Calu3 (cell line): ENCODE data around the gene SEMA5A. TPM values are rescaled to one million over a fixed set of nuclear protein-coding genes. Genes with fewer than 3 reads are reported as not detected.

ENCODE experiments used
- BruUV-seq: library from RNA; stranded (reverse); fragments of 400-500 nt; replicated peaks from 2 replicates; lab custom pipeline; 2021; lab: Mats Ljungman, UMichigan
- CTCF ChIA-PET: fragments of 300-600 bp; sonication (Branson Sonifier 250); formaldehyde crosslinking; loops from one replicate; lab custom pipeline; 2022; ENCODE audit warnings: antibody characterized with exemption; lab: Charles Lee
- DNase-seq: peaks from one replicate; pipeline ENCODE4 v3.0.0; 2022
- H3K27ac Mint-ChIP-seq: one replicate; pipeline ENCODE4 v1.8.0; 2022; ENCODE audit warnings: mixed read lengths; ENCODE audit not compliant: unreplicated experiment
- H3K27me3 Mint-ChIP-seq: one replicate; pipeline ENCODE4 v1.8.0; 2022; ENCODE audit warnings: mixed read lengths; ENCODE audit not compliant: unreplicated experiment
- H3K36me3 Mint-ChIP-seq: one replicate; pipeline ENCODE4 v1.8.0; 2022; ENCODE audit warnings: mild to moderate bottlenecking, moderate library complexity, mixed read lengths; ENCODE audit not compliant: insufficient read depth, unreplicated experiment
- H3K4me1 Mint-ChIP-seq: one replicate; pipeline ENCODE4 v1.8.0; 2022; ENCODE audit warnings: mild to moderate bottlenecking, low read depth, mixed read lengths; ENCODE audit not compliant: unreplicated experiment
- H3K4me3 Mint-ChIP-seq: one replicate; pipeline ENCODE4 v1.8.0; 2022; ENCODE audit warnings: mild to moderate bottlenecking, low read depth, moderate library complexity, mixed read lengths; ENCODE audit not compliant: unreplicated experiment
- H3K9me3 Mint-ChIP-seq: one replicate; pipeline ENCODE4 v1.8.0; 2022; ENCODE audit warnings: low read depth, mixed read lengths; ENCODE audit not compliant: unreplicated experiment
- intact Hi-C: fragments of 100-400 bp; cut with micrococcal nuclease; formaldehyde crosslinking; loops from one replicate; pipeline ENCODE4 v1.10.0; 2022; ENCODE audit not compliant: unreplicated experiment
- total RNA-seq: library from RNA; stranded (reverse); gene quantifications from 2 replicates; pipeline ENCODE4 v1.2.3, GENCODE V29; 2022
- TF ChIP-seq, protein P1 (sequence below): fragments of 200-600 bp; IDR thresholded peaks from one replicate; pipeline ENCODE4 v1.8.0; 2022; ENCODE audit warnings: antibody characterized with exemption; ENCODE audit not compliant: unreplicated experiment

Gene SEMA5A
- total RNA-seq, 1 experiment from 2014 or later, result 0.52 TPM

DNA sequence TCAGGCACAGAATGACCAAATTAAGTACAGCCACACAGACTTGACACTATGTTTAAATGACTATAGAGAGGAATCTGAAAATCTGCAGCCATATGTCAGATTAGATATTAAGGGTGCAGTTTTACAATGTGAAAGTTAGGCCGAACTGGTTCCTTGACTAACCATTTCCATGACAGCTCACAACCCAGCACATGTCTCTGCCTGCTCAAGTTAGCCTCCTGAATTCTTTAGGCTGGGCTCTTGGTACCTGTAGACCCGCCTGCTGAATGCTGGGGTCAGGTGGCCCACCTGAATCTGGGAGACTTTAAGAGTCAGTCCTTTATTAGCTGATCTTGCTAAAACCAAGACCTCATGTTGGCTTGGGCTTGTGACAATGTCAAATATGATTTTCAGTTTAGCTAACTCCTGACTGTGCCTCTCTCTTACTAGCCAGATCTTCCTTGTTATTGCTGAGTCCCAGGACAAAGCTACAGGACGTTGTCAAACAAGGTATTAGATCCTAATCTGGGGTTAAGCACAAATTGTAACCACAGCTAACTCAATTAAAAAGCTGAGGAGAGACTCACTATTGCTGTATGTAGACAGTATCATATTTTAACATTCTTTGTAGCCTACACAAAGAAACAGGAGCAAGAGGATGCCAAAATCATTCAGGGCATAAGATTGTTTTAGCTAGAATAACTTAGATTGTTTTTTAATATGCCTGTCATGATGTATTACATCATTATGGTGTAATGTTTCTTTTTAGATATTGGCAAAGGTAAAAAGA lies 490.9 kb downstream of the SEMA5A start:
- peaks cover 3% of the 10 kb centered on the region for H3K9me3 Mint-ChIP-seq
- H3K27ac Mint-ChIP-seq, result no peak overlapping the region
- H3K4me1 Mint-ChIP-seq, result no peaks in the 10 kb centered on the region
- no peak for DNase-seq
- intact Hi-C loops, result no loop called here
- H3K27me3 Mint-ChIP-seq, result no peaks in the 10 kb centered on the region
- no TSS peak for BruUV-seq
- TF ChIP-seq, protein P1, sequence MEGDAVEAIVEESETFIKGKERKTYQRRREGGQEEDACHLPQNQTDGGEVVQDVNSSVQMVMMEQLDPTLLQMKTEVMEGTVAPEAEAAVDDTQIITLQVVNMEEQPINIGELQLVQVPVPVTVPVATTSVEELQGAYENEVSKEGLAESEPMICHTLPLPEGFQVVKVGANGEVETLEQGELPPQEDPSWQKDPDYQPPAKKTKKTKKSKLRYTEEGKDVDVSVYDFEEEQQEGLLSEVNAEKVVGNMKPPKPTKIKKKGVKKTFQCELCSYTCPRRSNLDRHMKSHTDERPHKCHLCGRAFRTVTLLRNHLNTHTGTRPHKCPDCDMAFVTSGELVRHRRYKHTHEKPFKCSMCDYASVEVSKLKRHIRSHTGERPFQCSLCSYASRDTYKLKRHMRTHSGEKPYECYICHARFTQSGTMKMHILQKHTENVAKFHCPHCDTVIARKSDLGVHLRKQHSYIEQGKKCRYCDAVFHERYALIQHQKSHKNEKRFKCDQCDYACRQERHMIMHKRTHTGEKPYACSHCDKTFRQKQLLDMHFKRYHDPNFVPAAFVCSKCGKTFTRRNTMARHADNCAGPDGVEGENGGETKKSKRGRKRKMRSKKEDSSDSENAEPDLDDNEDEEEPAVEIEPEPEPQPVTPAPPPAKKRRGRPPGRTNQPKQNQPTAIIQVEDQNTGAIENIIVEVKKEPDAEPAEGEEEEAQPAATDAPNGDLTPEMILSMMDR, result no peak
- no peaks in the 10 kb centered on the region for H3K36me3 Mint-ChIP-seq
- no peak overlapping the region for H3K4me3 Mint-ChIP-seq
- CTCF ChIA-PET, result no interaction called here

DNA sequence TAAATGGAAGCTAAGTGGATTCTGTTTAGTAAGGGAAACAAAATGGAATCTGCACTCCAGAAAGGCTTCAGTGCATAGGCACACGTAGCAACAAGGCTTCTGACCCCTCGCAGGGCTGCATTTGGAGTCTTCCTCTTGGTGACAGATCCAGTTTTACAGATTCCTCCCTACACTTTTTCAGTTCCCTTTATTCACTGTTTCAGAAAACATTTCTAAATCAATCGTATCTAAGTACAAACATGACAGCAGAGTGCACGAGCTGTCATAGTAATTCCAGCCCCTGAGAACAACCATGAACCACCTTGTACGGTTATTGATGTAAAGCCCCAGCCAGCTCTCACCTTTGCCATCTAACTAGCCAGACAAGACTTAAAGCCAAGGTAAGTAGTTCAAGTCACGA lies 491.6 kb downstream of the SEMA5A start:
- Mint-ChIP-seq H3K9me3 (peaks cover 3% of the 10 kb centered on the region), H3K4me1 (no peaks in the 10 kb centered on the region), H3K4me3 (no peak overlapping the region), H3K36me3 (no peaks in the 10 kb centered on the region), H3K27me3 (no peaks in the 10 kb centered on the region), H3K27ac (no peak overlapping the region)
- TF ChIP-seq, protein P1, result no peak
- intact Hi-C loops, result no loop called here
- no peak for DNase-seq
- no TSS peak for BruUV-seq
- CTCF ChIA-PET, result no interaction called here

DNA sequence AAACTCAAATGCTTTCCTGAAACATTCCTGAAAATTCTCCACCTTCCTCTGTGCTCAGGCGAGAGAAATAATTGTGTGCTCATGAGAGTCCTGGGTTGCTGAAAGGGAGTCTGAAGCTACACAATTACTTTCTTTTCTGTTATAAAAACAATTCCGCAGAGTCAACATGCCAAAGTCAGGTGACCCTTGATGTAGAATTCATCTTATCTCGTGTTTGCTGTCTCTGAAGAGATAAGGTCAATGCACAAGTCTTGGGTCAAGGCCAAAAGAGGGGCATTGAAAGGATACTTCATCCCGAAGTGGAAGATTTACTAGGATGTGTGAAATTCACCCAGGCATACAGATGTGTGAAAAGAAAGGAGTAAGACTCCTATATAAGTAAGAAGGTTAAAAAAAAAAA lies 493.5 kb downstream of the SEMA5A start:
- BruUV-seq, result no TSS peak
- Mint-ChIP-seq H3K4me1 (no peaks in the 10 kb centered on the region), H3K9me3 (peaks cover 3% of the 10 kb centered on the region), H3K4me3 (no peak overlapping the region), H3K27me3 (no peaks in the 10 kb centered on the region), H3K36me3 (no peaks in the 10 kb centered on the region), H3K27ac (no peak overlapping the region)
- intact Hi-C loops, result no loop called here
- DNase-seq, result no peak
- CTCF ChIA-PET, result no interaction called here
- TF ChIP-seq, protein P1, result no peak

DNA sequence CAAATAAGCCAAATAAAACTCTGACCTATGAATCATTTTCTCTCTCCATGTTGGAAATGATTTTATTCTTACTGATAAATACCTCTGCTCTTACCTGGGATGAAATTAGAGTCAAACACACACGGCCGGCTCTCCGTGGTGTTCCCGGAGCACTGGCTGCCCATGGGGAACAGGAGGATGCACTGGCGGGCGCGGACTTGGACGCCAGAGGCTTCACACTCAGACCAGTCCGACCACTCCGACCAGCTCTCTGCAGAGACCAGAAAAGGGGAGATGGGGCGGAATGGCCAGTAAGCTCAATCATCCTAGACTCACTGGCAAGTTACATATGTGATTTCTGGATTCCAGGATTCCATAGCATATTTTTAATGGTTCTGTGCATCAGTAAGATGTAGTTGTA lies 494.1 kb downstream of the SEMA5A start:
- BruUV-seq, result no TSS peak
- TF ChIP-seq, protein P1, result no peak
- intact Hi-C loops, result no loop called here
- CTCF ChIA-PET, result no interaction called here
- no peak for DNase-seq
- Mint-ChIP-seq H3K27ac (no peak overlapping the region), H3K4me3 (no peak overlapping the region), H3K4me1 (no peaks in the 10 kb centered on the region), H3K36me3 (no peaks in the 10 kb centered on the region), H3K27me3 (no peaks in the 10 kb centered on the region), H3K9me3 (peaks cover 1% of the 10 kb centered on the region)
